Spinal cord (tissue), 10 donors: ENCODE measurements around the gene MIA2. TPM values are rescaled to one million over a fixed set of nuclear protein-coding genes. Genes with fewer than 3 reads are reported as not detected.

Source experiments
- DNase-seq, 6 donors: peaks; one replicate each; pipeline versions ENCODE4 v3.0.0 to v3.0.0-alpha.2; 2013 to 2015; ENCODE audit warnings: low spot score in 6 of 6, low read depth in 4 of 6
- H3K27ac ChIP-seq: one replicate; pipeline ENCODE4 v1.5.1; 2013; ENCODE audit warnings: low read depth, low read length, control low read depth
- H3K27me3 ChIP-seq: one replicate; pipeline ENCODE4 v1.6.1; 2013; ENCODE audit warnings: low read length; ENCODE audit not compliant: control insufficient read depth, insufficient read depth
- H3K36me3 ChIP-seq: one replicate; pipeline ENCODE4 v1.6.1; 2013; ENCODE audit warnings: low read length; ENCODE audit not compliant: control insufficient read depth, insufficient read depth
- H3K4me1 ChIP-seq: one replicate; pipeline ENCODE4 v1.6.1; 2013; ENCODE audit warnings: low read length; ENCODE audit not compliant: control insufficient read depth, insufficient read depth
- H3K4me3 ChIP-seq: one replicate; pipeline ENCODE4 v1.5.1; 2013; ENCODE audit warnings: low read depth, low read length, control low read depth
- H3K9me3 ChIP-seq: one replicate; pipeline ENCODE4 v1.6.1; 2013; ENCODE audit warnings: low read length; ENCODE audit not compliant: control insufficient read depth, insufficient read depth
- WGBS: methylation state at CpG from one replicate; pipeline ENCODE4 v1.1.5; 2013; ENCODE audit warnings: missing lambda C conversion rate; ENCODE audit not compliant: insufficient coverage; 5-methylcytosine and 5-hydroxymethylcytosine counted together
- polyA plus RNA-seq, 2 donors: library from polyadenylated mRNA; unstranded; fragments of 120-200 nt; gene quantifications; one replicate each; pipeline ENCODE4 v1.2.1, GENCODE V29; 2013; ENCODE audit not compliant: insufficient read length in 2 of 2
- total RNA-seq, 2 donors: library from RNA; depleted of rRNA in 1 of 2; stranded (reverse); fragments of 120-200 nt in 1 of 2; fragments of >200 nt in 1 of 2; gene quantifications; one replicate each; pipeline versions ENCODE4 v1.2.3 to v1.2.4, GENCODE V29; 2013 to 2014
- donor health status: healthy.

The MIA2 gene
- total and polyA plus RNA-seq, 4 donors = 14.2 to 31.1 (median 24.4) TPM

- no peak overlapping the region for H3K4me3 ChIP-seq
- H3K4me1 ChIP-seq = no peaks in the 10 kb centered on the region
- H3K27me3 ChIP-seq = no peaks in the 10 kb centered on the region
- H3K36me3 ChIP-seq = peaks cover 6% of the 10 kb centered on the region
- WGBS = no CpG with 5 or more reads among the region's 4 CpGs
- H3K27ac ChIP-seq = no peak overlapping the region
- no peaks in the 10 kb centered on the region for H3K9me3 ChIP-seq
- DNase-seq = no peak
These were observed 162.0 kb downstream of the MIA2 start for GRCh38 chr14:39395555-39396254.

- Histone ChIP-seq H3K36me3 (peaks cover 6% of the 10 kb centered on the region), H3K9me3 (no peaks in the 10 kb centered on the region), H3K27me3 (no peaks in the 10 kb centered on the region)
These were observed 162.7 kb downstream of the MIA2 start for GRCh38 chr14:39396448-39396847.

GRCh38 chr14:39398382-39398781 is 164.7 kb downstream of the MIA2 start:
- peak in 1 of 6 donors; percentile 6 for DNase-seq
- Histone ChIP-seq H3K27ac (no peak overlapping the region), H3K27me3 (no peaks in the 10 kb centered on the region), H3K9me3 (no peaks in the 10 kb centered on the region), H3K4me3 (no peak overlapping the region), H3K36me3 (peaks cover 6% of the 10 kb centered on the region), H3K4me1 (no peaks in the 10 kb centered on the region)
- WGBS = 61% methylated on average over 3 of the region's 6 CpGs

More at GRCh38 chr14:39396448-39396847, 162.7 kb downstream of the MIA2 start:
- DNase-seq = no peak
- Histone ChIP-seq H3K27ac (no peak overlapping the region), H3K4me1 (no peaks in the 10 kb centered on the region), H3K4me3 (no peak overlapping the region)

- H3K27ac ChIP-seq = no peak overlapping the region
- no peaks in the 10 kb centered on the region for H3K27me3 ChIP-seq
- DNase-seq = no peak
- no peak overlapping the region for H3K4me3 ChIP-seq
- no peaks in the 10 kb centered on the region for H3K4me1 ChIP-seq
- H3K9me3 ChIP-seq = peaks cover 4% of the 10 kb centered on the region
- WGBS = 86% methylated on average over 1 of the region's 3 CpGs
- no peaks in the 10 kb centered on the region for H3K36me3 ChIP-seq
These were observed 172.8 kb downstream of the MIA2 start for GRCh38 chr14:39406560-39406959.

GRCh38 chr14:39416072-39416471 is 182.4 kb downstream of the MIA2 start:
- Histone ChIP-seq H3K9me3 (peaks cover 22% of the 10 kb centered on the region), H3K4me3 (no peak overlapping the region), H3K36me3 (no peaks in the 10 kb centered on the region), H3K27me3 (no peaks in the 10 kb centered on the region), H3K4me1 (no peaks in the 10 kb centered on the region), H3K27ac (no peak overlapping the region)
- no peak for DNase-seq
- WGBS = no CpG with 5 or more reads among the region's 1 CpG

- Histone ChIP-seq H3K4me3 (no peak overlapping the region), H3K4me1 (no peaks in the 10 kb centered on the region), H3K9me3 (peaks cover 20% of the 10 kb centered on the region), H3K36me3 (no peaks in the 10 kb centered on the region), H3K27me3 (no peaks in the 10 kb centered on the region), H3K27ac (no peak overlapping the region)
- WGBS = no CpG with 5 or more reads among the region's 2 CpGs
- DNase-seq = no peak
These were observed 183.3 kb downstream of the MIA2 start for GRCh38 chr14:39417014-39417413.

GRCh38 chr14:39419272-39419671 is 185.6 kb downstream of the MIA2 start:
- Histone ChIP-seq H3K36me3 (no peaks in the 10 kb centered on the region), H3K27me3 (no peaks in the 10 kb centered on the region), H3K4me1 (no peaks in the 10 kb centered on the region), H3K27ac (no peak overlapping the region), H3K4me3 (no peak overlapping the region), H3K9me3 (peaks cover 15% of the 10 kb centered on the region)
- DNase-seq = no peak
- no CpG with 5 or more reads among the region's 1 CpG for WGBS

GRCh38 chr14:39422243-39422642 is 188.5 kb downstream of the MIA2 start:
- Histone ChIP-seq H3K4me1 (no peaks in the 10 kb centered on the region), H3K36me3 (no peaks in the 10 kb centered on the region), H3K27me3 (no peaks in the 10 kb centered on the region), H3K27ac (no peak overlapping the region), H3K4me3 (no peak overlapping the region), H3K9me3 (no peaks in the 10 kb centered on the region)
- DNase-seq = no peak

GRCh38 chr14:39423793-39424192 is 190.1 kb downstream of the MIA2 start:
- H3K4me1 ChIP-seq = no peaks in the 10 kb centered on the region
- no peaks in the 10 kb centered on the region for H3K27me3 ChIP-seq
- H3K27ac ChIP-seq = no peak overlapping the region
- WGBS = 80% methylated on average over 2 of the region's 3 CpGs
- no peak for DNase-seq
- H3K36me3 ChIP-seq = no peaks in the 10 kb centered on the region
- H3K4me3 ChIP-seq = no peak overlapping the region
- no peaks in the 10 kb centered on the region for H3K9me3 ChIP-seq

GRCh38 chr14:39425947-39426346 is 192.2 kb downstream of the MIA2 start:
- H3K27ac ChIP-seq = no peak overlapping the region
- no CpG with 5 or more reads among the region's 3 CpGs for WGBS
- peaks cover 3% of the 10 kb centered on the region for H3K4me1 ChIP-seq
- H3K36me3 ChIP-seq = no peaks in the 10 kb centered on the region
- no peak overlapping the region for H3K4me3 ChIP-seq
- no peaks in the 10 kb centered on the region for H3K27me3 ChIP-seq
- no peaks in the 10 kb centered on the region for H3K9me3 ChIP-seq
- DNase-seq = no peak
